Mesendoderm (in vitro differentiated cells): ENCODE data around the gene DENND1B.
"Not testable (repeated sequence)": the region's sequence is repeated elsewhere in the genome, so short reads cannot be mapped to it uniquely, and the experiment has no call there.

Experiments used
- DNase-seq: peaks from one replicate; pipeline ENCODE4 v3.0.0; 2013
- H2AK5ac ChIP-seq: 2 replicates; pipeline ENCODE4 v1.6.1; 2013; ENCODE audit warnings: low read length, inconsistent platforms
- H2BK120ac ChIP-seq: 2 replicates; pipeline ENCODE4 v1.6.1; 2013; ENCODE audit warnings: low read depth, mild to moderate bottlenecking, low read length, moderate library complexity, mixed read lengths
- H2BK15ac ChIP-seq: replicated peaks from 2 replicates; pipeline ENCODE4 v1.6.1; 2013; ENCODE audit warnings: low read depth, mild to moderate bottlenecking, moderate library complexity
- H2BK5ac ChIP-seq: 2 replicates; pipeline ENCODE4 v1.6.1; 2013; ENCODE audit warnings: low read length, inconsistent platforms
- H3K18ac ChIP-seq: 2 replicates; pipeline ENCODE4 v1.6.1; 2013; ENCODE audit warnings: mild to moderate bottlenecking, low read length, mixed read lengths
- H3K23ac ChIP-seq: one replicate; pipeline ENCODE4 v1.6.1; 2013; ENCODE audit warnings: low read length
- H3K27ac ChIP-seq: 2 replicates; pipeline ENCODE4 v1.5.1; 2013; ENCODE audit warnings: low read depth, mild to moderate bottlenecking, inconsistent platforms, low read length, moderate library complexity
- H3K27me3 ChIP-seq: 2 replicates; pipeline ENCODE4 v1.6.1; 2013; ENCODE audit warnings: low read length, control low read depth, mild to moderate bottlenecking, inconsistent platforms; ENCODE audit not compliant: insufficient read depth, poor library complexity
- H3K36me3 ChIP-seq: 2 replicates; pipeline ENCODE4 v1.6.1; 2013; ENCODE audit warnings: low read length, inconsistent platforms; ENCODE audit not compliant: control insufficient read depth, insufficient read depth
- H3K4ac ChIP-seq: one replicate; pipeline ENCODE4 v1.6.1; 2013; ENCODE audit warnings: low read depth, mild to moderate bottlenecking, low read length, moderate library complexity
- H3K4me1 ChIP-seq: 2 replicates; pipeline ENCODE4 v1.6.1; 2013; ENCODE audit warnings: low read depth, low read length, inconsistent platforms; ENCODE audit not compliant: control insufficient read depth
- H3K4me2 ChIP-seq: 2 replicates; pipeline ENCODE4 v1.6.1; 2013; ENCODE audit warnings: low read length
- H3K4me3 ChIP-seq: 2 replicates; pipeline ENCODE4 v1.5.1; 2013; ENCODE audit warnings: mild to moderate bottlenecking, low read length
- H3K56ac ChIP-seq: one replicate; pipeline ENCODE4 v1.6.1; 2013; ENCODE audit warnings: low read length
- H3K79me1 ChIP-seq: 2 replicates; pipeline ENCODE4 v1.6.1; 2013; ENCODE audit warnings: low read length, inconsistent platforms
- H3K79me2 ChIP-seq: 2 replicates; pipeline ENCODE4 v1.6.1; 2013; ENCODE audit warnings: mild to moderate bottlenecking, low read length; ENCODE audit not compliant: control insufficient read depth, insufficient read depth
- H3K9ac ChIP-seq: 2 replicates; pipeline ENCODE4 v1.6.1; 2013; ENCODE audit warnings: low read length, inconsistent platforms
- H4K5ac ChIP-seq: one replicate; pipeline ENCODE4 v1.6.1; 2013; ENCODE audit warnings: low read length
- H4K8ac ChIP-seq: one replicate; pipeline ENCODE4 v1.6.1; 2013; ENCODE audit warnings: low read depth, mild to moderate bottlenecking, control low read depth, low read length, moderate library complexity
- WGBS: extraction: QIAGEN DNeasy Blood & Tissue Kit; methylation state at CpG from one replicate; pipeline ENCODE4 v1.1.7; 2013; ENCODE audit warnings: low lambda C conversion rate, missing lambda C conversion rate; ENCODE audit not compliant: insufficient coverage; ENCODE audit errors: extremely low coverage; 5-methylcytosine and 5-hydroxymethylcytosine counted together

The DENND1B gene

GRCh38 chr1:197598935-197599334 lies 176.3 kb downstream of the DENND1B start:
- Histone ChIP-seq H3K56ac (no peak overlapping the region), H4K8ac (no peak overlapping the region), H4K5ac (no peak overlapping the region), H3K27me3 (no peaks in the 10 kb centered on the region), H3K4ac (no peak overlapping the region), H2BK120ac (no peak overlapping the region), H3K4me2 (no peak overlapping the region), H2BK15ac (no peak overlapping the region), H3K27ac (no peak overlapping the region), H3K4me1 (no peaks in the 10 kb centered on the region), H3K23ac (no peak overlapping the region), H3K79me1 (no peaks in the 10 kb centered on the region), H3K9ac (no peak overlapping the region), H3K36me3 (no peaks in the 10 kb centered on the region), H2BK5ac (no peak overlapping the region), H2AK5ac (no peak overlapping the region), H3K4me3 (no peak overlapping the region), H3K18ac (no peak overlapping the region), H3K79me2 (no peaks in the 10 kb centered on the region)
- no peak for DNase-seq
- WGBS = no CpG with 5 or more reads among the region's 1 CpG

GRCh38 chr1:197595304-197595904 lies 179.9 kb downstream of the DENND1B start:
- H2BK120ac ChIP-seq = no peak overlapping the region
- H3K4ac ChIP-seq = no peak overlapping the region
- no peak overlapping the region for H3K23ac ChIP-seq
- H3K27ac ChIP-seq = no peak overlapping the region
- no peak overlapping the region for H2BK5ac ChIP-seq
- no peaks in the 10 kb centered on the region for H3K79me2 ChIP-seq
- no CpG with 5 or more reads among the region's 5 CpGs for WGBS
- H3K4me3 ChIP-seq = no peak overlapping the region
- no peak overlapping the region for H3K4me2 ChIP-seq
- no peaks in the 10 kb centered on the region for H3K79me1 ChIP-seq
- H3K9ac ChIP-seq = no peak overlapping the region
- peak; percentile 86 for DNase-seq
- no peak overlapping the region for H4K8ac ChIP-seq
- no peak overlapping the region for H3K18ac ChIP-seq
- H3K4me1 ChIP-seq = no peaks in the 10 kb centered on the region
- H3K27me3 ChIP-seq = no peaks in the 10 kb centered on the region
- no peaks in the 10 kb centered on the region for H3K36me3 ChIP-seq
- H2AK5ac ChIP-seq = no peak overlapping the region
- no peak overlapping the region for H2BK15ac ChIP-seq
- no peak overlapping the region for H3K56ac ChIP-seq
- no peak overlapping the region for H4K5ac ChIP-seq

DNA sequence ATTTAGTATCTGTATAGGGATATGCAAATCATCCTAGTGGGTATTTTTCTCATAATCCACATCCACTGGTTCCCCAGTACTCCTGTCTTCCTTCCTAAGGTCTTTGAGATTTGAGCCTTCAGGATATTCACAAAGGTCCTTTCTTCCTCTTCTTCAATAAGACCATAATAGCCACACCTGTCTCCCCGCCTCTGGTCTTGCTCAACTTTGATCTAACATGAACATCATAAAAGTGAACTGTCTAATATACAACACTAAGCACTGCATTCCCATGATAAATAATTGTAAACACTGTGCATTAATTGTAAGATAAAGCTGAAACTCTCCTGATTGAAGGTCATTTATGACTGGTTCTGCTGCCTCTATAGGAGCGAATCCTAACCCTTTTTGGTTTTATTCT lies 184.6 kb downstream of the DENND1B start:
- no peaks in the 10 kb centered on the region for H3K4me1 ChIP-seq
- no peak overlapping the region for H3K4me3 ChIP-seq
- H2AK5ac ChIP-seq = no peak overlapping the region
- no peak overlapping the region for H3K4me2 ChIP-seq
- H3K27ac ChIP-seq = no peak overlapping the region
- no peak overlapping the region for H2BK120ac ChIP-seq
- WGBS = no CpG with 5 or more reads among the region's 2 CpGs
- no peak overlapping the region for H2BK15ac ChIP-seq
- no peaks in the 10 kb centered on the region for H3K79me1 ChIP-seq
- H3K4ac ChIP-seq = no peak overlapping the region
- no peaks in the 10 kb centered on the region for H3K79me2 ChIP-seq
- DNase-seq = no peak
- no peak overlapping the region for H4K5ac ChIP-seq
- no peak overlapping the region for H3K18ac ChIP-seq
- H2BK5ac ChIP-seq = no peak overlapping the region
- no peaks in the 10 kb centered on the region for H3K27me3 ChIP-seq
- H3K9ac ChIP-seq = no peak overlapping the region
- no peaks in the 10 kb centered on the region for H3K36me3 ChIP-seq
- no peak overlapping the region for H3K56ac ChIP-seq
- H3K23ac ChIP-seq = no peak overlapping the region
- H4K8ac ChIP-seq = no peak overlapping the region

GRCh38 chr1:197585809-197586208 lies 189.5 kb downstream of the DENND1B start:
- Histone ChIP-seq H3K4ac (no peak overlapping the region), H2AK5ac (no peak overlapping the region), H3K23ac (no peak overlapping the region), H3K18ac (no peak overlapping the region), H3K4me3 (no peak overlapping the region), H3K27me3 (no peaks in the 10 kb centered on the region), H3K36me3 (no peaks in the 10 kb centered on the region), H4K5ac (no peak overlapping the region), H2BK15ac (no peak overlapping the region), H3K56ac (no peak overlapping the region), H3K79me1 (no peaks in the 10 kb centered on the region), H2BK120ac (no peak overlapping the region), H3K27ac (no peak overlapping the region), H4K8ac (no peak overlapping the region), H3K9ac (no peak overlapping the region), H3K4me2 (no peak overlapping the region), H3K4me1 (no peaks in the 10 kb centered on the region), H2BK5ac (no peak overlapping the region), H3K79me2 (no peaks in the 10 kb centered on the region)
- no peak for DNase-seq
- no CpG with 5 or more reads among the region's 1 CpG for WGBS

DNA sequence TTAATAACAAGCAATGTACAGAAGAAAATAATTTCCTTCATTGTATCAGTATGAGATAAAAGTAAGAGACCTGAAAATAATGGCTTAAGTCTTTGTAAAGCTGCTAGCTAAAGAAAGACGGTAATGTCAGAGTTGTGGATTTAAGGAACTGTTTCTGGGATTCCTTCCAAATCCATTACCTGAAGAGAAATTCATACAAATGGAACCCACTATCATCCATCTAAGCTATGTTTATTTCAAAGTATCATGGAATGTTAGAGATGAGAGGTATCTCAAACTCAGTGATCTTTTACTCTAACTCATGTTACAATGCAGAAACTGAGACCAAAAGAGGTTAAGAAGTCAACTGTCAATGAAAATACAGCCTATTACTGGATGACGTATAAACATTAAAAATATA lies 197.7 kb downstream of the DENND1B start:
- no peak overlapping the region for H2BK5ac ChIP-seq
- no peak overlapping the region for H3K23ac ChIP-seq
- H3K18ac ChIP-seq = no peak overlapping the region
- H3K27me3 ChIP-seq = no peaks in the 10 kb centered on the region
- no peak overlapping the region for H3K9ac ChIP-seq
- H3K4ac ChIP-seq = no peak overlapping the region
- H3K56ac ChIP-seq = no peak overlapping the region
- no peaks in the 10 kb centered on the region for H3K79me2 ChIP-seq
- no peak overlapping the region for H2BK15ac ChIP-seq
- no peaks in the 10 kb centered on the region for H3K79me1 ChIP-seq
- no peak overlapping the region for H2AK5ac ChIP-seq
- no peak overlapping the region for H4K8ac ChIP-seq
- H2BK120ac ChIP-seq = no peak overlapping the region
- H4K5ac ChIP-seq = no peak overlapping the region
- WGBS = no CpG with 5 or more reads among the region's 2 CpGs
- no peak for DNase-seq
- H3K4me2 ChIP-seq = no peak overlapping the region
- H3K4me3 ChIP-seq = no peak overlapping the region
- no peak overlapping the region for H3K27ac ChIP-seq
- H3K4me1 ChIP-seq = no peaks in the 10 kb centered on the region
- no peaks in the 10 kb centered on the region for H3K36me3 ChIP-seq

DNA sequence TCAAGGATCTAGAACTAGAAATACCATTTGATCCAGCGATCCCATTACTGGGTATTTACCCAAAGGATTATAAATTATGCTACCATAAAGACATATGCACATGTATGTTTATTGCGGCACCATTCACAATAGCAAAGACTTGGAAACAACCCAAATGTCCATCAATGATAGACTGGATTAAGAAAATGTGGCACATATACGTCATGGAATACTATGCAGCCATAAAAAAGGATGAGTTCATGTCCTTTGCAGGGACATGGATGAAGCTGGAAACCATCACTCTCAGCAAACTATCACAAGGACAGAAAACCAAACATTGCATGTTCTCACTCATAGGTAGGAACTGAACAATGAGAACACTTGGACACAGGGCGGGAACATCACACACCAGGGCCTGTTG lies 199.7 kb downstream of the DENND1B start:
- not testable (repeated sequence) for H2BK15ac ChIP-seq, H2BK5ac ChIP-seq, H3K4me1 ChIP-seq, H3K27me3 ChIP-seq, H3K9ac ChIP-seq, H4K5ac ChIP-seq, H3K27ac ChIP-seq, H3K36me3 ChIP-seq, H3K4ac ChIP-seq, H3K4me2 ChIP-seq, DNase-seq, H3K56ac ChIP-seq, H3K23ac ChIP-seq, H4K8ac ChIP-seq, H3K4me3 ChIP-seq, H3K18ac ChIP-seq, H3K79me1 ChIP-seq, H2AK5ac ChIP-seq, H2BK120ac ChIP-seq, H3K79me2 ChIP-seq
- no CpG with 5 or more reads among the region's 4 CpGs for WGBS
